COR-L47 (cell line): ENCODE results near the gene UBE2H.
A peak's percentile ranks its signal among the peaks of the same experiment; 100 is the strongest.

ENCODE experiments used
- DNase-seq: peaks from one replicate; lab custom pipeline; 2025; lab: John Stamatoyannopoulos, UW

UBE2H gene

DNA sequence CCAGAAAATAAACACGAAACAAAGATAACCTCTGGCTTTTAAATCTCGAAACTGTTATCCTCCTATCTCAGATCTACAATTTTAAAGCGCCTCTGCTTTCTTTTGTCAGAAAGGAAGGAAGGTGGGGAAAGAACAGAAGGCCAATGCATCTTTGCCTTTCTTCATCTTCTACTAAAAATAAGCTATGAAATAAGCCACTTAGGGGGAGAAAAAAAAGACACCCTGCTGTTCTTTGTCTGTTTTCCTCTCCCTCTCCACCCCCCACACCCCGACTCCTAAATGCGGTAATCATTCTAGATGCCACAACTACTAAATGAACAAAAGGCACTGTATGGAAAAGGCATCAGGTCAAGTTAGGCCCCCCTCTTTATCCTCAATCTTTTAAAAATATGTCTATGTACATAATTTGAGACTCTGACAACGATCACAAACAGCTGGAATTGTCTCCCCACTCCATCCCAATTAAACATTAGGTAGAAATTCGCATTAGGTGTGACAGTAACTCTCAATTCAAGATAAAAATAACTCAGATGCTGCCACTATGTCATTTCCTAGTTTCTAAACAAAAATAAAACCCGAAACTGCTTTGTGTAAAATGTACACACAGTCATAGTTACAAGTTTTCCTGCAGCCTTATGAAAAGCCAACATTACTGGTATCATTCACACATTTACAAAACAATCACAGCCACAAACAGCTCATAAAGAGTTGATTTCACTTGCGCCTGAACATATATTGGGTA lies 2.4 kb downstream of the UBE2H start:
- no peak for DNase-seq

DNA sequence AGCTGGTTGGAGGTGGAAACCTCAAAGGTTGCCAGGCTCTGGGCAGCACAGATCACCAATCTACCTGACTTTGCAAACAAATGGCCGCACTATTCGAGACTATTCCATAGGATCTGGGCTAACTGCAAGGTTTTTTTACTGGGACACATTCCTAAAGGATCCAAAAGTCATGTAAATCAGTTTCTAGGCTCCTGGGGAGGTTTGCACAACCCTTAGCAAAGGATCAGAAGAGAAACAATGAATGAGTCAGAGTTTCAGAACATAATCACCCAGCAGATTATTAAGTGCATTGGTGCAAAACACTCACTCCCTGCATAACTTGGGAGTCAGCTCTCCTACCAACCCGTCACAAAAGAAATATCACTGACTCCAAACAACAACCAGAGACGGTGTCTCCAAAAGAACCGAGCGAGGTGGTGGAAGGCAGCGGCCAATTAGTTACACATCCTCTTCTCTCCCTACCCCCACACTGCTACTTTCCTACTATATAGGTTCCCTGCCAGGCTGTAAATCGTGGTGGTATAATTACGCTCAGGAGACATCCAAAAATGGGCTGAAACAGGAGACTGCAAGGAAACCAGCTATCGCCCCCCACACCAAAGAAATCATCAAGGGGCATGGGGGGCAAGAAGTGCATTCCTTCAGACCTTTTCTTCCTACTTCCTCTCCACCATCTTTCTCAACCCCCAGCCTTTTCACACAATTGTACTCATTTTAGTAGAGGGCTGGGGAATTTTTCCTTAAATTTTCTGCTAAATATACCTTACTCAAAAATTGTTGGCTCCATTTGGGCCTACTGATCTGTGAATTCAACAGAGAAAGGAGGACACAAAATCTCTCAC lies 3.2 kb downstream of the UBE2H start:
- peak; percentile 5 for DNase-seq

DNA sequence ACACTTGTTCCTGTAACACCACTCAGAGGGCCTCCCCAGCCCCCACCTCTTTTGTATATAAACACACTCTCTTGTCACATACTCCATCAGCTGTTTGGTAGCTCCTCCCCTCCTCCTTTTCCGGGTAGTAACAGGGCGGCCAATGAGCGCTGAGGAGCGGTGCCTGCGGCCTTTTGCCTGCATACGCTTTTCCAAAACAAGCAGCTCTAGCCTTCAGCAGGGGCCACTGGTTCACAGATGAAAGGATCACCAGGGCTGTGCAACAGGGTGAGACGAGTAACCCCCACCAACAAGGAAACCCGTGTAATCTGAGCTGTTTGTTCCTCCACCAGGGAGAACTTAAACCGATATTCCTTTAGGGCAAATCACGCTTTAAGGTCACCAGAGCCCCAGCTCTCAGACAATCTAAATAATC lies 3.9 kb downstream of the UBE2H start:
- DNase-seq = peak; percentile 81

DNA sequence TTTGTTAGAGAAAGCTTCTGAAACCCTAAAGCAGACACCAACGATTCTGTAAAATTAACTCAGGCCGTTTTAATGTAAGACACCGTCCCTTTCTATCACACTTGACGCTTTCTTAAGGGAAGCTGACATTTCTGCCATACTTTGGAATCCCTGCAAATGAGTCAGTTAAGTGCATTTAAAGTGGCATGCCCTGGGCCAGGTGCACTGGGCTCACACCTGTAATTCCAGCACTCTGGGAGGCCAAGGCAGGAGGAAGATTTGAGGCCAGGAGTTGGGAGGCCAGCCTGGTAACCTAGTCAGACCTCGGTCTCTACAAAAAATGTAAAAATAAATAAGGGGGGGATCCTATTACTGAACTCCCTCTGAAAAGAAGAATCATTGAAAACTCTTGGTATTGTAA lies 4.4 kb downstream of the UBE2H start:
- no peak for DNase-seq

DNA sequence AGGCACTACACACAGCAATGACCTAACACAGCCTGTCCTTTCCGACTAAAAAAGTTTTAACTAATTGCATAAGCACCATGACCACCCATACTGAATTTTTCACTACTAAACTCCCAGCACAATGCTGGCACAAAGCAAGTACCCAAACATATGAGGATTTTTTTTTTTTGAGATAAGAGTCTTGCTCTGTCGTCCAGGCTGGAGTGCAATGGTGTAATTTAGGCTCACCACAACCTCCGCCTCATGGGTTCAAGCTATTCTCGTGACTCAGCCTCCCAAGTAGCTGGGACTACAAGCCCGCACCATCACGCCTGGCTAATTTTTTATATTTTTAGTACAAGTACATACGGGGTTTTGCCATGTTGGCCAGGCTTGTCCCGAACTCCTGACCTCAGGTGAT lies 5.1 kb downstream of the UBE2H start:
- no peak for DNase-seq

DNA sequence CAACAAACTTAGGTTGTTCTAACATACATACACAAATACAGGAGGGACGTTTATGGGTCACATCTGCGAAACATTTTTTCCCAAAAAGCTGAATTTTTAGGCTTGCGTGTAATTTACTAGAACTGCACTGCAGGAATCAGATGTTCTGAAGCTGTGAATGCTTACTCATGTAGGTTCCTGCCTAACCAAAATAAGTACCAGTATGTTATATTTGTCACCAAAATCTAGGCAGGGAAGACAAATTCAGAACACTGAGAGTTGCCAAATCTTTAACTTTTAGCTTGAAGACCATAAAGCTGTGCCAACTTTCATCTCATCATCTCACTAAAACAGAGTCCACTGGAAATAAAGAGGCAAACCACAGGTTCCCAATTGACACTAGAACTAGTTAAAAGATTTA lies 5.7 kb downstream of the UBE2H start:
- no peak for DNase-seq

DNA sequence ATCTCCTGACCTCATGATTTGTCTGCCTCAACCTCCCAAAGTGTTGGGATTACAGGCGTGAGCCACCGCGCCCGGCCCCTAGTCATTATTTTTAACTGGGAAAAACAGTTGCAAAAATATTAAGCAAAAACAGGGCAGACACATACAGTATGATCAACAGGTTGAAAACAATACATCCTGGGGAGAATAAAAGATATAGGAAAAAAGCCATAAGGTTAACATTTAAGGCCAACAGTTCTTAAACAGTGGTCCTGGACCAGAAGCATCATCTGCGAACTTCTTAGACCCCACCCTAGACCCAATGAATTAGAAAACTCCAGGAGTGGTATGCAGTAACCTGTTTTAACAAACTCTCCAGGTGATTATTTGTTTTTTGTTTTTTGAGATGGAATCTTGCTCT lies 6.5 kb downstream of the UBE2H start:
- no peak for DNase-seq

DNA sequence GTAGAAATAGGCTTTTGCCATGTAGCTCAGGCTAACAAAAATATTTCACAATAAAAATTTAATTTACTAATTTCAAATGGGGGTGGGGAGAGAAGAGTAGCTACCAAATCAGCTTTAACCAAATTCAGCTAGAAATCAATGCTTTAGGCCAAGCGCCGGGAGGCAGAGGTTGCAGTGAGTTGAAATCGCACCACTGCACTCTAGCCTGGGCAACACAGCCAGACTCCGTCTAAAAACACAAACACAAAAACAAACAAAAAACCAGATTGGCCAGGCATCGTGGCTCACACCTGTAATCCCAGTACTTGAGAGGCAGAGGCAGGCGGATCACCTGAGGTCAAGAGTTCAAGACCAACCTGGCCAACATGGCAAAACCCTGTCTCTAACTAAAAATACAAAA lies 9.4 kb downstream of the UBE2H start:
- no peak for DNase-seq

DNA sequence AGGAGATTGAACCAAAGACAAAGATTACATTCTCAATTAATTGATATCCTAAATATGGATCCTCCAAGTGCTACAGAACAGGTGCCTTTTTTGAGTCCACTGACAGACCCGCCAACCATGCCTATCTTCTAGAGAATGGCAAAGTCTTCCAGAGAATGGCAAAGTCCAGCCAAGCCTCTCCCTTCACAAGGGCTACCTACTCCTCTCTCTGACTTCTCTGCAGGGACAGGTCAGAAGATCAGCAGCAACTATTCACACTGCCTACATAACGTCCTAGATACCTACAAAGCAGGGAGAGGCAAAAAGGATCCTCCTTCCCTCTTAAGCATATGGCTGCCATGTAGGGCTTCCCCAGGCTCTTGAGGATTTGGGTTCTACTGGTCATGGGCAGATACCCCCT lies 12.4 kb downstream of the UBE2H start:
- no peak for DNase-seq

DNA sequence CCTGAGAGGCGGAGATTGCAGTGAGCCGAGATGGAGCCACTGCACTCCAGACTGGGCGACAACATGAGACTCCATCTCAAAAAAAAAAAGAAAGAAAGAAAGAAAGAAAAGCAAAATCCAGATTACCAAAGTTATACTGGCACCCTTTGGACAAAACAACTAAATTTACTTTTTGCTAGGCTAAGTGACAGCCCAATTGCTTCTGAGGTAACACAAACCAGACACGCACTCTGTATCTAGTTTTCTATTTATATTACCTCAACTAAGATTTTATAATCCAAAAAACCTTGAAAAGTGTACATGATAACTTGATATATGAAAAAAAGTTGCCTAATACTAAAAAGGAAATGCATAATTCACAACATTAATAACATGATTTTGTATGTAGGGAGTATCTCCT lies 12.9 kb downstream of the UBE2H start:
- no peak for DNase-seq

DNA sequence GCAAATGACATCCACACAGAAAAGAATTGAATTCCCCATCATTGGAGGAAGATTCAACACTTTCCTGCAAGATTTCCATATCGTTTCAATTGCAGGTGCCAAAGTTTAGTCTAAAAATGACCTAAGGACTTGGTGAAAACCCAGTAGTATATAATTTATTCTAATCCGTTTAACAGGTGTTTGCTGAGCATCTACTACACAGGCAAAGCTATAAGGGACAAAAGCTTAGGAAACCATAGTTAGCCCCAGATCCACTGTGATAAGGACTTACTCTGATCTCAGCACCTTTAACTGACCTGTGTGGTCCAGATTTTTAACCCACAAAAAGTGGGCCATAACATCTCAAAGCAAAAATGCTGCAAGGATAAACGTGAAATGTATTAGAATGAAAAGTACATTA lies 19.1 kb downstream of the UBE2H start:
- no peak for DNase-seq

DNA sequence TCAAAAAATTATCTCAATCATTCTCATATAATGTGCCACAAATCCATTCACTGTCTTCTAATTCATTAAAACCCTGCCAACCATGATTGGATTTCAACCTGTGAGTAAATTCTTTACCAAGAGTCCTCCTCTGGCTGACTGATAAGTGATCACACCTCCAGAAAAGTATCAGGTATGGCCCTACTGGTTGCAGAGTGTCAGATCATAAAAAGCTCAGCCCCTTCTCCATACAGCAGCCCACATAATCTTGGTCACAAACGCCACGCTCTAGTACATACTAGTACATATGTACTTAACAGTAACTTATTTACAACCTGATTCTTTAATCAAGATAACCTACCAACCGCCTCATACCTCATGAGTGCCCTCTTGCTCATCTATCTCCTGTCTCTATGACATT lies 26.1 kb downstream of the UBE2H start:
- DNase-seq = no peak

DNA sequence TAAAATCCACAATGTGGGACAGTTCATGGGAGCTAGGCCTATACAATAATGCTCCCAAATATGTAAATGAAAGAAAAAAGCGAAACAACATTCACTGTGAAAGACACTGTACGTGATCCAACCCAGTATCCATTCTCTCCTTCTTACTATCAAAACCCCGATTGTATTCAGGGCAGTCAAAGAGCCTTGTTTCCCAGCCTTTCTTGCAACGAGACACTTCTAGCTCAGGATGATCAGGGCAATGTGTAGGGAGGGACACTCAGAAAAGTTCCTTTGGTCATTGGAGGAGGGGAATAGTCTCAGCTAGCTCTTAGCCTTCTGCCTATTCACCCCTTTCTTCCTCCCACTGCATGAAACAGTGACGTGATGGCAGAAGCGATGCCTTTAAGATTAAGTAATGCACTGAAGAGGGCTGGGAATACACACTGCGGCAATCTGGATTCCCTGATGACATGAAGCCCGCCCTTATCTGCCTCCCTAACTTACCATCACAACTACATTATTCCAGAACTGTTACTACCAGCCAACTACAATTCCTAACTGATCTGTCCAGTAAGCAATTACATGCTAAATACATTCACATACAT lies 27.3 kb downstream of the UBE2H start:
- no peak for DNase-seq

DNA sequence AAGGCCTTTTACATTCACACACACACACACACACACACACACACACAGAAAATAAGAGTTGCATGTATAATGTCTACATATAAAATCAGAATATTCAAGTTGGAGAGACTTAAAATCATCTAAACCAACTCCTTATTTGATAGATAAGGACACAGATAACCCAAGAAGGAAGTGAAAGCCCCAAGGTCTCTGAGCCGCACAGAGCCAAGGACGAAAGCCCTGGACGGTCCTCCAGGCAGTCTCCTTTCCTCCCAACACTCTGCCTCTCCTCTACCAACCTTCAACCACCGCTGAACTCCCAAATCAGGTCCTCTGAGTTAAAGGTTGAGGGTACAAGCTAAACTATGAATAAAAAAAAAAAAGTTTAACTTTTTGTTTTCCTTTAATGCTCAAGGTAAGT lies 28.2 kb downstream of the UBE2H start:
- DNase-seq = no peak

DNA sequence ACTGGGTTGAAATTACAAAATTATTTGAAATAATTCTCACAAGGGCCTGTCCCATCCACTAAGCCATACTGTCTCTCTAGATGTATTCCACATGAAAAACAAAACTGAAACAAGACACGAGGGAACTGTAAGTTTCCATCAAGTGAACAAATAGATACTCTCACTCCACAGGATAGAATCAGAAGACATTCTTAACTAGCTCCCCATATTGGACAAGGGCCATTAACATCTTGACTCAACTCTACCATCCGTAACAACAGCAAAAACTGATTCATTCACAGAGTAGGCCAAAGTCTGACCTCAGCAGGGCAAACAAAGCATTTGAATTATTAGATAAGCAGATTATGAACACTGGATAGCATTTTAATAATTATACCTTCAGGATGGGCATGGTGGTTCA lies 29.1 kb downstream of the UBE2H start:
- no peak for DNase-seq

DNA sequence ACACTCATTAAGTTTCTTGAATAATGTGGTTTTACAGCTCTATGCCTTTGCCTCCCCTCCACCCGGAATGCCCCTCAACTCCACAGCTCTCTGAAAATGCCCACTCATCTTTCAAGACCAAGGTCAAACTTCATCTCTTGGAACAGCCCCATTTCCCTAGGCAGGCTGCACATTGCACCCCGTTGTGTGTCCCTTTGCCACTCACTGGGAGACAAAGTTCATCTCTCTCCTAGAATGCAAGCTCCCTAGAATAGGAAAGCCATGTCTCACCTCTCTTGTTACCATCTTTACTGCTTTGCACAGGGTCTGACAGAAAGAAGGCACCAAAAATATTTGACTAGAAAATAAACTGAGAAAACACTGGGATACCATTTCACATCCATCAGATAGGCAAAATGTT lies 33.3 kb downstream of the UBE2H start:
- DNase-seq = no peak

DNA sequence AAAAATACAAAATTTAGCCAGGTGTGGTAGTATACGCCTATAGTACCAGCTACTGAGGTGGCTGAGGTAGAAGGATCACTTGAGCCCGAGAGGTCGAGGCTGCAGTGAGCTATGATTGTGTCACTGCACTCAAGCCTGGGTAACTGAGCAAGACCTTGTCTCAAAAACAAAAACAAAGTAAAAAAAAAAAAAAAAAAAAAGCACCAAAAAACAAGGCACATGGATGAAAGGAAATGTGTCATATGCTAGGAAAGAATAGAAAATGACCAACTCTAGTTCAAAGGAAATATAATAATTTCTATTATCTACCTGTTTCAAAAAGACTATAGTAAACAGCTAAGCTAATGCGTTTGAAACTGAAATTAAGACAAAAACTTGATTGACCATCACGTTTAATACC lies 33.8 kb downstream of the UBE2H start:
- no peak for DNase-seq

DNA sequence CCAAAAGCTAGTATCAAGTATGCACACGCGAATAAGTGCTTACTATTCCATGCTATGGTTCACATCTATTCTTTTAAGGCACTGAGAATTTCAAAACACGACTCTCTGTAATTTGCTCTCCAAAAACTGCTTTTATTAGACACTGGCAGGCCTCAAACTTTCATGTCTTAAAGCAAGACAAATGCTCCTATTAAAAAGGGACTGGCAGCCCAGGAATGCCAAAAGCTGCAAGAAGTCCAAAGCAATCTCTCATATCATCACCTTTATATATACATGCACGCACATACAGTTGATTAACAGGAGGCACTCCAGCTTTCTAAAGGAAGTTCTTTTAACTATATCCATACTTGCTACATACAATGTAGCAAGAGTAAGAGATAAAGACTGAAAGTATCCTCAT lies 34.8 kb downstream of the UBE2H start:
- no peak for DNase-seq

DNA sequence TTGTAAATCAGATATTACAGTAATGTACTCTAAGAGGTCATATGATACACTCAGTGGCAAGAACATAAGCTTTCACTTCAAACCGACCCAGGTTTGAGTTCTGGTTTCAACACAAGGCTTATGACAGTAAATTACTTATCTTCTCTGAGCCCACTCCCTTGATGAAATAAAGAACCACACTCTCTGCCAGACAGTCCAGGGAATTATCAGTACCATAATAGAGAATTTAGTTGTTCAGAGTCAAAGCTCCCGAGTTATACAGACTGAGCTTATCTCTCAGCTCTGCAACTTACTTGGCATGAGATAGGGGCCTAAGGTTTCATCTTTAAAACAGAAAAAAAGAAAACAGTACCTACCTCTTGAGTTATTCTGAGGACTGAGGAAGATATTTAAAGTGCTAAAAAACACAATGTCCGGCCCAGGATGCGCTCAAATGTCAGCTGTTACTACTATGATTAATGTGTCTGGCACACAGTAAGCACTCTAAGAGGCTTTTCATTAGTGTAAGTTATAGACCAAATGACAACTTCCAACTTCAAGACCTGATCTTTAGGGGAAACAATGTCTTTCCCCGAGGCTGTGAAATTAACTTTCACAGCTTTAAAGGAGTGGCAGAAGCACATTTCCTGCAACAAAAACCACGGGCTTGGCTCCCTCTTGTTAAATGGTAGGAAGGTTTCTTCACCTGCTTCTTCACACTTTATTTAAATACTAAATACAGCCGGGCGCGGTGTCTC lies 38.1 kb downstream of the UBE2H start:
- no peak for DNase-seq

DNA sequence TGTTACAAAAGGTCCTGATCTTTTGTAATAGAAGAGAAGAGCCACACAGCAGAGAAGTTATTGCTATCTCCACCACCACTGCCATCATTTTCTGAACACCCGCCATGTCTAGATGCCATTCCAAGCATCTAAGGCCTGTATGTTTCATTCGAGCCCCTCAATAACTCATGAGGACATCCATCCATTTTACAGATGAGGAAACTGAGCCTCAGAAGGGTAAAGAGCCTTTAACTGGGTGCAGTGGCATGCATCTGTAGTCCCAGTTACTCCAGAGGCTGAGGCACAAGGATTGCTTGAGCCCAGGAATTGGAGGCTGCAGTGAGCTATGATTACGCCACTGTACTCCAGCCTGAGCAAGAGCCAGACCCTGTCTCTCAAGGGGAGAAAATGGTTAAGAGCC lies 39.3 kb downstream of the UBE2H start:
- no peak for DNase-seq

DNA sequence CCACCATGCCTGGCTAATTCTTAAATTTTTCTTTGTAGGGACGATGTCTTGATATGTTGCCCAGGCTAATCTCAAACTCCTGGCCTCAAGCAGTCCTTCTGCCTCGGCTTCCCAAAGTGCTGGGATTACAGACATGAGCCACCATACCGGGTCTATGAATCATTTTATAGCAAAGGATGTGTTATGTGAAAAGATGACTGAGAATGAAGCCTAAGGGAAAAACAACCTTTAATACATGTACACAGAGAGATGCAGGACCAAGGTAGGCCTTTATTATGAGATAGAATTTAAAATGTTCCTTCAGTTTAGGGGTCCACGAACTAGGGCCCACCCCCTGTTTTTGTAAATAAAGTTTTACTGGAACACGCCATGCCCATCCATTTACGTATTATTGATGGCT lies 41.0 kb downstream of the UBE2H start:
- no peak for DNase-seq

DNA sequence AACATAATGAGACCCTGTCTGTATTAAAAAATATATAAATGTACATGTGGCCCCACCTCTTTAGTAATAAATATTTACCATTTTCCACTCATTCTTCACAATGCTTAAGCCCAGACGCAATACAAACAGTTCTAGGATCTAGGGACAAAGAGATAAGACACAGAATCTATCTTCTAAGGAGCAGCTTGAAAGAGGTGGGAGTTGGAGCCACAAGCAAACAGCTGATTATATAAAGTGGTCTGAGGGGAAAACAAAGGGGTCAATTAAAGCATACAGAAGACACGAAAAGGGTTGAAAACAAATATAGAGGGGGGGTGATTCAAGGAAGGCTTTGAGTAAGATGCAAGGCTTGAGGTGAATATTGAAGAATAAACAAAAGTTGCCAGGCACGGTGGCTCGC lies 43.1 kb downstream of the UBE2H start:
- DNase-seq = no peak

DNA sequence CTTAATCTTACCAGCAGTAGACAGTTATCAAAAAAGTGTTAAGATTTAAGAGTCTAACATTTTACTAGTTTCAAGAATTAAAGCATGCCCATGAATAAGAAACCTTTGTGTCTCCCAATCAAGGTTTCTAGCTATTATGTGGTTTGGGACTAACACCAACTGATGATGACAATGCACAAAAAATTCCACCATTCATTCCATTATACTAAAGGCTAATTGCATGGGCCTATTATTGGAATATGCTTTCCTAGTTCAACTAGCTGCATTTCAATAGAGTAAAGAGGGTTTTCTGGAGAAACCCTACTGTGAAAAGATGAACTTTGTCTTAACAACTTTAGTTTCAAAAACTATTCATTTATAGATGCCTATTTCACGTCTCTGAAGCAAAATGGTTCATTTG lies 44.6 kb downstream of the UBE2H start:
- no peak for DNase-seq
